ENCODE measurements around the gene TGIF2.
A peak's percentile ranks its signal among the peaks of the same experiment; 100 is the strongest.

The TGIF2 gene

DNA sequence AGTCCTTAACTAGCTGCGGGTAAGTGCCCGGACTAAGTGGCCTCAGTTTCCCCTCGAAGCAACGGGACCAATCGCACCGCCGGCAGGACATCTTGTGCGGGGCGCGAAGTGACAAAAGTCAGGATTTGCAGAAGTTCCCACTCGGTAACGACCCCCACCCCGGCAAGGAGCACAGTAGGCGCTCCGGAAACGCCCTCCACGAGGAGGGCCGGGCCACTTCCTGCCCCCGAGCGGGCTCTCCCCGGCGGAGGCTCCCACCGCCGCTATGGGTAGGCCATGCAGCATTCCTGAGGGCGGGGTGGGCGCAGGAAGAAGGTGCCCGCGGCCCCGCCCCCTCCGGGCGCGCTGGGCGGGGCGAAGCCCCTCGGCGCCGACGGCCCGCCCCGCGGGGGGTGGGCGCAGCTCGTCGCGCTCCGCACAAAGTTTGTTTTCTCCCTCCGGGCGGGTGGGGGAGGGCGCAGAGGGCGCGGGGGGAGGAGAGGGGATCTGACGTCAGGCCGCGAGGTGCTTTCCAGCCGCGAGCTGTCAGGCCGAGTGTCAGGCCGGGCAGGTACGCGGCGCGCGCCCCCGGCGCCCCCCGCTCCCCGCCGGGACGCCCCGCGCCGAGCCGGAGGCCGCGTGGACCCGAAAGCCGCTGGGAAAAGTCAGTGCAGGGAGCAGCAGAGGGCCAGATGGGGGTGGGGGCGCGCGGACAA is at the start of gene TGIF2:
Gene TGIF2, plus strand, starts transcription at position 495 of the 695 bp plus-strand sequence. CDS start 5,178 bp downstream, outside the sequence.
- DNase-seq, result peak; percentile 54 to 85 (median 69)

DNA sequence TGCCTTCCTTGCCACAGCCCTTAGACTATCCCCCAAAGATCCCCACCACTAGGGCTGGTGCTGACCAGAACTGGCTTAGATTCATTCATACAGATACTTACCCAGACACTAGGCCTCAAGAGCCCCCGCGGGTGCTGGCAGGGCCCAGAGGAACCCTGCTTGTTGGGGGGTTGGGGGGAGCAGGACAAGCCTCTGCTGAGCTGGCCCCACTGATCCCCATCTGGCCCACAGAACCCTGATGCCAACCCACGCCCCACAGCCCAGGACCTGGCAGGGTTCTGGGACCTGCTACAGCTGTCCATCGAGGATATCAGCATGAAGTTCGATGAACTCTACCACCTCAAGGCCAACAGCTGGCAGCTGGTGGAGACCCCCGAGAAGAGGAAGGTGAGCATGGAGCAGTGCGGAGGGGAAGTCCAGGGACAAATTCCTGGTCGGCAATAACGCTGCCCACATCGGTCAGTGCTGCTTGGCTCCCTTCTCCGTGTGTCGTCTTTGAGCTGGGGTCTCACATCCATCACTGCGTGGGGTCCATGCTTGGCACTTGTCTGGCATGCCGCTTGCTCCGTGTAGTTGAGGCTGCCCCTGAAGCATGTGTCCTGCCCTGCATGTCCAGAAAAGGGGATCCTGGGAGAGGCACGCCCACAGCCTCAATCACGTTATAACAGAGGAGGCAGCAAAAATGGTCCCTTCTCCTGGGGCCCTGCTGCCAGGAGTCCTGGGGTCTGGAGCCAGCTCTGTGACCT is 47.6 kb upstream of the TGIF2 start:
- no peak for DNase-seq

DNA sequence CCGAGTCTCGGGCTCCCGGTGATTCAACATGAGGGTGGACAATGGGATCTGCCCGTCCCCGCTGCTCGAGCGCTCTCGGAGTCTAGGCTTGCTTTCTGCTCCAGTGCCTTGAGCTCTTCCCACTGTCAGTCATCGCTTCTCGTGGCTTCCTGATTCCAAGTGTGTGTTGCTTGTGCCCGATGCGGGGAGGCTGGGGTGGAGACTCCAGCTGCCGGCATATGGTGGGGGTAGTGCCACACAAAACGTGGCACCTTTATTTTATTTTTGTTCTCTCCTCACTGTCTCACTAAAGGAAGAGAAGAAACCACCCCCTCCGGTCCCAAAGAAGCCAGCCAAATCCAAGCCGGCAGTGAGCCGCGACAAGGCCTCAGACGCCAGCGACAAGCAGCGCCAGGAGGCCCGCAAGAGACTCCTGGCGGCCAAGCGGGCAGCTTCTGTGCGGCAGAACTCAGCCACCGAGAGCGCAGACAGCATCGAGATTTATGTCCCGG is 46.8 kb upstream of the TGIF2 start:
- no peak for DNase-seq

DNA sequence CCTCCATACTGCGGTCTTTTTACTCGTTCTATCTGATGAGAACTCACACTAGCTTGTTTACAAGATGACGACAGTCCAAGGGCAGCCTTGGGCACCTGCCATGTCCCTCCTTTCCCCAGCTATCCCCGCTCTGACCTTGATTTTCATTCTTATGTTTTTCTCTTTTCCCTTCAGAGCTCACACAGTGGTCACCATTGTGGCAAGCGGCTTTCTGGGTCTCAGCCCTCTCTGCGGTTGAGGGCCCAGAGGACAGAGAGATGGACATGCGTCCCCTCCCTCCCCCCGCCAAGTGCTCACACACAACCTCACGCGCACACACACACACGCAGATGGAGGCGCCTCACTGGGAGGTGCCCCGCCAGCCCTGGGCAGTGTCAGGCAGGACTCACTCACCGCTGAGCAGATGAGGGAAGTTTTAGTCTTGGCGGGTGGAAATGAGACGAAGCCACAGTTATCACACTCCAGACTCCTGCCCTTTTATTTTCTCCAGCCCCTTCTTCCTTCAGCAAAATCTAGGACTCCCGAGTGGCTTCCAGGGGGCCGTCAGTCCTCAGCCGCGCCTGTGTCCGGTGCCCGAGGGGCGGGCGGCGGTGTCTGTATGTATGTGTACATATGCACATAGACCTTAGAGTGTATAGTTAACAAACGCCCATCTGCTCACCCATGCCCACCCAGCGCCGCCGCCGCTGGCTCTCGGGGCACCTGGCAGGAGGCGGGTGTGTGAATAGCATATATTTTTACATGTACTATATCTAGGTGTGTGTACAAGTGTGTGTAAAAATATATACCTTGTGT is 45.9 kb upstream of the TGIF2 start:
- DNase-seq, result no peak

DNA sequence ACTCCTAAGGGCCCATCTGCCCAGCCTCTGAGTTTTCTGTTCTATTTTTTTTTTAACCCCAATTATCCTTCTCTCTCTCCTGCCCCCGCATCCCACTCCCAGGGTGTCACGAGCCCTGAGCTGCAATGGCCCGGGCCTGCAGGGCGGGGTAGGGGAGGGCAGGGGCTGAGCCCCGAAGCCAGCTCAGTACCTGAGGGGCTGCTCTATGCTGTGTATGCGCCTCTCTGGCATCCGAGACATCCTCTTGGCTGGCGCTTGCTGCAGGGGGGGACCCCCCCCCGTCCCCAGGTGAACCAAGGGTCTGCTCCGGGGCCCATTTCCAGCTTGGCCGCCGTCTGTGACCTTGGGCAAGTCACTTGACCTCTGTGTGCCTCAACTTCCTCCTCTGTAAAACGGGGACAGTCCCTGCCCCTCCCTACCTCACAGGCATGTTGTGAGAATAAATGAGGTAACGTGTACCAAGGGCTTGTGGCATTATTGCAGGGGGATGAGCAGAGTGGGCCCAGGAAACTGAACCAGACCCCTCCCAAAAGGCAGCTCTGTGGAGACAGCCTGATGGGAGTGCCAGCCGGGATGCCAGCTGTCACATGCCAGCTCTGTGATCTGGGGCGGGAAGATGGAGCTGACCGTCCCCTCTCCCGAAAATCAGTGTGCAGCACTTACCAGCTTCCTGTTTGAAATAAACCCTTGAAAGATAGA is 45.1 kb upstream of the TGIF2 start:
- DNase-seq, result no peak

DNA sequence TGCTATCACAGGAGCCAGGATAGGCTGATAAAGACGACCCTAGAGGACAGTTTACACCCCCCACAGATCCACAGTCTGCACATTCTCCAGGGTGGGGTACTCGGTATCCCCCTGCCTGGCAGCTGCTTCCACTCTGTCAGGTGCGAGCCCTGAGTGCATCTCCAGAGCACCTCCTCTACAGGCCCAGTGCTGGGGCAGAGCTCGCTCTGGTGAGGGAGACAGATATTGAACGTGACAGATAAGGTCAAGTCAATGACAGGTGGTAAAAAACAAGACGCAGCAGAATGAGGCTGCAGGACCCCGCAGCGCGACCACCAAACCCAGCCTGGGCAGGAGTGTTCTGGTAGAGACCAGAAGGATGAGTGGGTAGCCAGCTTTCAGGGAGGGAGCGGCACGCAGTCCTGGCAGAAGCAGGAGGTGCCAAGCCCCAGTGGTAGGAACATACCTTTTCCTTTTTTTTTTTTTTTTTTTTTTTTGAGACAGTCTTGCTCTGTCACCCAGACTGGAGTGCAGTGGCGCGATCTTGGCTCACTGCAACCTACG is 44.5 kb upstream of the TGIF2 start:
- no peak for DNase-seq

DNA sequence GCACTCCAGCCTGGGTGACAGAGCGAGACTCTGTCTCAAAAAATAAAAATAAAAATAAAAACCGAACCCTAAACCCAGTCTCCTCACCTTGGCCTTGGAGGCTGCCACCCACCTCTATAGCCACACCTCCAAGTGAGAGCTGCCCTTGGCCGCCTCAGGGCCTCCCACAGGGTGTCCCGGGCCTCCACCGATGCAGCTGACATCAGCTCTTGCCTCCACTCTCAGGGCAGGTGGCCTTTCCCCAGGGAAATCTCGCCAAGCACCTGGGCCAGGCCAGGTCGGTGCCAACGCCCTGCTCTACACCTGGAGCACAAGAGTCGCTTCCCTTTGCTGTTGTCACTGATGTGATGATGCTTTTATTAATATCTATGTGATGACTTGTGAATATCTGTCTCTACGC is 41.0 kb upstream of the TGIF2 start:
- DNase-seq, result no peak

DNA sequence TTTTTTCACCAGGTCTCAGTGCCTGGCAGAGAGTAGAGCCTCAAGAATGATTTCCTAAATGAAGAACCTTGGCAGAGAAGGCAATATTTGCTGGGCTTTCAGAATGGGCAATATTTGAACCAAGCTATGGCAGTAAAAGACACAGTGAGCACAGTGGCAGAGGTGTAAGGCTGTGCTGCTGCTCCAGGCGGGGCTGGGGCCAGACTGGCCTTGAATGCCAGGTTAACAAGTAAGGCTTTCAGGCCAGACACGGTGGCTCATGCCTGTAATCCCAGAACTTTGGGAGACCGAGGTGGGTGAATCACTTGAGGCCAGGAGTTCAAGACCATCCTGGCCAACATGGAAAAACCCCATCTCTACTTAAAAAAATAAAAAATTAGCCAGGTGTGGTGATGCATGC is 40.6 kb upstream of the TGIF2 start:
- DNase-seq, result no peak

DNA sequence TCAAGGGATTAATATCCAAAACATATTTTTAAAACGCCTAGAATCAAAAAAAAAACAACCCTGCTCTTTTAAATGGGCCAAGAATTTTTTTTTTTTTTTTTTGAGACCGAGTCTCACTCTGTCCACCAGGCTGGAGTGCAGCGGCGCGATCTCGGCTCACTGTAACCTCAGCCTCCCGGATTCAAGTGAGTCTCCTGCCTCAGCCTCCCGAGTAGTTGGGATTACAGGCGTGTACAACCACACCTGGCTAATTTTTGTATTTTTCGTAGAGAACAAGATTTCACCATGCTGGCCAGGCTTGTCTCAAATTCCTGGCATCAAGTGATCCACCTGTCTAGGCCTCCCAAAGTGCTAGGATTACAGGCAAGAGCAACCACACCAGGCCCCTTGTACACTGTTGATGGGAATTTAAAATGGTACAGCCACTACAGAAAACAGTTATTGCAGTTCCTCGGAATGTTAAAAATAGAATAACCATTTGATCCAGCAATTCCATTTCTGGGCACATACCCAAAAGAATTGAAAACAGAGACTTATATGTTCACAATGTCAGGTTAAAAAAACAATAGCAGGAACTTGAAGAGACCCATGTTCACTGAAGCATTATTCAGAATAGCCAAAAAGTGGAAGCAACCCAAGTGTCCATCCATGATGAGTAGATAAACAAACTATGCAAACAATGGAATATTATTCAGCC is 35.2 kb upstream of the TGIF2 start:
- no peak for DNase-seq

DNA sequence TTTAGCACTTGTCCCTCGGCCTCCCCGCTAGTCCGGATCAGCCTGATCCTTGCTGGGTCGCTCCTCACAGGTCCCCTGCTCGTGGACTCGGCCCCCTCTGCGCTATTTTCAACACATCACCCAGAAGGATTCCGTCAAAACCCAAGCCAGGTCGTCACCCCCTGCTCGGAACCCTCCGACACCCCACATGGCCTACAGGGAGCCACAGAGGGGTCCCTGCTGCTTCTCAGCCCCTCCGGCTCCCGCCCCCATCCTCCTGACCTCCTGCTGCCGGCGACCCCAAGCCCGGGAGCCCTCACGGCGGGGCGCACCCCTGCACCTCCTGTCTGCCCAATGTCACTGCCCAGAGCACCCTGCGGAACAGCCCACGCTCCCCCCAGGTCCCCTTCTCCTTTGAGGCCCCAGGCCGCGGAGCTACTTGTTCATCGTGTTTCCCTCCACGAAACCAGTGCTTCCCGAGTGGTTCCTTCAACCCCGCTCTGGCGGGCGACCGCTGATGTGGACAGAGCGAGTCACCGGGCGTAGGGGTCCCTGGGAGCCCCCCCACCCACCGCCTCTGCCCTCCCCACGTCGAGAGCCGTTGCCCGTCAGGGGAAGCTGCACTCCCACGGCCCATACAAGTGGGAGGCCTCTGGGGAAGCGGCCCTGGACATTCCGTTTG is 32.7 kb upstream of the TGIF2 start:
- peak; percentile 57 to 73 (median 67) for DNase-seq

DNA sequence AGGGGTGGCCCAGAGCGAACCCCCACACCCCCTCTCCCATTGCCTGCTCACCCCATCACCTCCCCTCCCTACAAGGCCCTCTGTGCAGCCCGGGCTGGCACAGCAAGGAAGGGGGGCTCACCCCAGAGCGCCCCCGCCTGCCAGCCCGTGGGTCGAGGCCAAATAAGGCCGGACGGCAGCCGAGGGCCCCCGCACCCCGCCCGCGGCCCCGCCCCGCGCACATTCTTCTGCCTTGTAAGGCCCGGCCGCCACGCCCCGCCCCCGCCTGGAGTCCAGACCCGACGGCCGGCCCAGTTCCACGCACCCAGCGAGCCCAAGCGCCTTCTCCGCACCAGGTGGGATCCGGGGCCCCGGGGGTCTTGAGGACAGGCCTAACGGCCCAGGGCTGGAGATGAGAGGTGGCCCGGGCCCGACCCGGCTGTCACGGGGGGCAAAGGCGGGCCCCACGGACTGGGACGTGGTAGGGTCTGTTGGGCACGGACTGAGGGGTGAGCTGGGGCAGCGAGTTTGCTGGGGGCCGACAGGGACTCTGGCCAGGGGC is 32.1 kb upstream of the TGIF2 start, which contains the start of gene MYL9:
Gene MYL9, plus strand, starts transcription at position 293 of the 541 bp plus-strand sequence. CDS start 3,366 bp downstream, outside the sequence.
- peak; percentile 43 to 75 (median 61) for DNase-seq

DNA sequence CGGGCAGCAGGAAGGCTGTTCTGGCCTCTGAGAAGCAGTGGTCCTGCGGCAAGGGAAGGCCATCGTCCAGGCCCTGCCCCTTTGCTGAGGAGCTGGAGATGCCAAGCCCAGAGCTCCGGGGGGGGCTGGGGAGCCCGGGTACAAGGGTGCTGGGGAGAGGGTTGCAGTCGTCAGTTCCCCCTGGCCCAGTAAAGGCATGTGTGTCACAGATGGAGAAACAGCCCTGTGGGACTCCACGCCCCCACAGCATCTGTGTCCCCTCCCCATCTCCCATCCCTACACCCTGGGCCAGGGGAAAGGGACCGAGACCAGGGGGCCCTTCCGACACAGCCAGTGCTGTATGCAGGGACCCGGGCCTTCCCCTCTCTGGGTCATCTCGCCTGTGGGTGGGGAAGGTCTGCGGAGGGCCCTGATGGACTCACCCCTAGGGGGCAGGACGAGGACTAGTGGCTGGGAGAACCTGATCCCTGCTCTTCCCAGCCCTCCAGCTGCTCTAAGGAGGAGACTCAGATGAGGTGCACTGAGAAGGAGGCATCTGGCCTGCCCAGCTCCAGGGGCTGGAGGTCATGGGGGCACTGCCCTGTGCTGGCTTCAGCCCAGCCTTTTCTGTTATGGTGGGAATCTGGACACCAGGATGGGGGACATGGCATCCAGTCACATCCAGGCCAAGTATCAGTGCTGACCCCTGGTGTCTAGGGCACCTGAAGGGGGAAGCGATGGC is 31.5 kb upstream of the TGIF2 start:
- DNase-seq, result peak; percentile 37 to 57 (median 38)

DNA sequence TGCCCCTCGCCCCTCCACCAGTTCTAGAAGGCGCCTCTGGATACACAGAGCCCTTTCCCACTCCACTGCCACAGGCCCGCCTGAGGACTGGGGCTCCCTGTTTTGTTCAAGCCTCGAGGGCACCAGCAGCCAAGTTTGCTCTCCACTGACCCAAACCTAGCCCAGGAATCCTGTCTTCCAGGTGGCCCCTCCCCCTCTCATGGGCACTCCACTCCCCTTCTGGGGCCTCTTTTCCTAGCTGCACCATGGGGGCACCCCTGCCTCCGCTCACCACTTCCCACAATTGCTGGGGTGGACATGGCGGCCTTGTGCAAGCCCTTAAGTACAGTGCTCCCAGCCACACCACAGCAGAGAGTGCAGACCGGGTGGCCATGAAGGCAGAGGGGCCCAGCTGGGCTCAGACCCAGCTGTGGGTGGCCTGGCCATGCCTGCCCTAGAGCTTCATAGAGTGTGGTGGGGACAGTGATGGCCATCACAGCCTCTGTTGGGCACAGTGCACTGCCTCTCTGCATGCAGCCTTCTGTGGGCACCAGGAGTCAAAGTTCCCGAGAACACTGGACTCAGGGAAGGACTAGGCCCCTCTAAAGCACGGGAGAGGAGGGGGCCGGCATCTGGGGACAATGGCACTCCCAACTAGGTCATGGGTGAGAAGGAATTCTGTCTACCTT is 30.7 kb upstream of the TGIF2 start:
- DNase-seq, result no peak

DNA sequence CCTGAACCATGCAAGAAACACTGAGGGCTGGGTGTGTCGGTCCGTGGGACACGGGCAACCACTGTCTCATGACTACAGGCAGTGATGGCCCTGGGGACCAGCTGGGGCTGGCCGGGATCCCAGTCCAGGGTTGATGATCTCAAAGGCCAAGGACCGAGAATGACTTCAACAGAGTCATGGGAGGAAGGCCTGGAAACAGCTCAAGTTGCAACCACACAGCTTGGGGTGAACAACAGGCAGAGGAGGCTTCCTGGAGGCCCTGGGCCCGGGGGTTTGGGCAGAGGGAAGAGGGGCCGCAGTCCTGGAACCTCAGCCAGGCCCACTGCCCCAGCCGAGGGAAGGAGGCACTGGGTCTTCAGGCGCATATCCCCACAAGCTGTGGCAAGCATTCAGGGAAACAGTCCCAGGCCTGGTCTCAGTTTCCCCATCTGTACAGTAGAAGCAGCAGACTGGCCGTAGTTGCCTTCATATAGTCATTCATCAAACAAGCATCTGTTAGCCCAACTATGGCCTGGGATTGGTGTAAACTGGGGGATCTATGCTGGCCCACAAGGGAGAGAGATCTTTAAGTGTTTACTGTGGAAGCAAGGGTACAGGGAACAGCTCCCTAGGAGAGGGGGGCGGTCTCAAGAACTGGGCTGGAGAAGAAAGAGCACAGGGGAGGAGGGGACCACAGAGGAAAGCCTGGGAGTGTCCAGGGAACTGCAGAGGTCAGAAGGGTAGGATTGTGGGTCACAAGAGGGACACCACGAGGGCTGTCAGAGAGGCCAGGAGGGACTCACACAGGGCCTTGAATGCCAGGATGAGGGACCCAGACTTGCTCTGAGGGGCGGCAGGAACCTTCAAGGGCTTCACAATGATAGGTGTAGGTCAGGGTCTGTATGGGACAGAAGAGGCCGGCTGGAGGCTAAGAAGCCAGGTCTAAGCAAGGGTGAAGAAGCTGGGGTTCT is 29.9 kb upstream of the TGIF2 start:
- DNase-seq, result peak; percentile 32 to 56 (median 54)

DNA sequence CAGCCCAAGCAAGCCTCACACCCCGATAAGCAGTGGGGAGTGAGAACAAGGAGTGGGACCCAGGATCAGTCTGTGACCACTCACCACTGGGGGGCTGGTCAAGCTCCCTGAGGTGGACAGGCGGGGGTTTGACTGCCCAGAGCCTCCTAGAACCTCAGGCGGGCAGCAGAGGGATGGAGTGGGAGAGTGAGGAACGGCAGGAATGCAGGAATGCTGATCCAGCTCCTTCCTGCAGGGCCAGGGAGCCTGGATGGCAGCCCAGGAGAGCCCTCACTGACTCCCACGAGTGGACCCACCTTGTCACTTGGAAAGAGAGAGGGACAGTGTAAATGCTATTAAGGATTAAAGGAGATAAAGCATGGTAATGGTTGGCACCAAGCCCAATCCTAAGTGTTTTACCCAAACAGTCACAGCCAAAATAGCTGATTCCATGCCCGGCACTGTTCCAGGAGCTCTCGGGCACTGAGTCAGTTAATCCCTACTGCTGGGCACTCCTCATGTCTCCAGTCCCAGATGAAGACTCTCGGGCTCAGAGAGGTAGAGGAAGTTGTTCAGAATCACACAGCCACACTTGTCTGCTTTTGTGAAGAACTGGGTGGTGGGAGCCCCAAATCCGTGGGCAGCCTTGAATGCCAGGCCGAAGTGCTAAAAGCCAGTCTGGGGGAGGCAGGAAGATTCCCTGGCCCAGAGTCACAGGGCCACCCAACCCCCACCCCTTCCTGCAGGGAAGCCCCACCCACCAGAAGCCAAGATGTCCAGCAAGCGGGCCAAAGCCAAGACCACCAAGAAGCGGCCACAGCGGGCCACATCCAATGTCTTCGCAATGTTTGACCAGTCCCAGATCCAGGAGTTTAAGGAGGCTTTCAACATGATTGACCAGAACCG is 29.0 kb upstream of the TGIF2 start:
- no peak for DNase-seq

DNA sequence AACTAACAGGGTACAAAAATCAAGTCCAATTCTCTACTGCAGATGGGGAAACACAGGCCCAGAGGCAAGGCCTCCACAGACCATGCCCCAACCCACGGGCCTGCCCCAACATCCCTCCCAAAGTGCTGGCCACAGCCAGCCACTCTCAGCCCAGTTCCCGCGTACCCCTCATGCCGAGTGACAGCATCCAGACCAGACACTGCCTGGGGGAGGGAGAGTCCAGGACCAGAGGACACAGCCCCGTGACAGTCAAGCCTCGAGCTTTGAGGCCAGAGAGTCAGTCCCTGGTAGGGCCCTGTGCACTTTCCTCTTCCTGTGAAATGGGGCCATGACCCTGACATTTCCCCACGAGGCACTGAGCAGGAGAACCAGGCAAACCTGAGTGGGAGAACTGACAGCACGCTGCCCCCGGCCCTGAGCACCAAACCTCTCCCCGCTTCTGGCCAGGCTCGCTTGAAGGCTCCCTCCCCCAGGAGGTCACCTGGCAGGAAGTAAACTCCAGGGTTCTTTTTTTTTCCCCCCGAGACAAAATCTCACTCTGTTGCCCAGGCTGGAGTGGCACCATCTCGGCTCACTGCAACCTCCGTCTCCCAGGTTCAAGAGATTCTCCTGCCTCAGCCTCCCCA is 27.2 kb upstream of the TGIF2 start:
- no peak for DNase-seq
